HTERT RPE-1 (cell line): ENCODE data around the gene RAPGEF2.
"Not testable (repeated sequence)": the region's sequence is repeated elsewhere in the genome, so short reads cannot be mapped to it uniquely, and the experiment has no call there.

ENCODE experiments used
- in situ Hi-C: fragments of 300-500 bp; cut with MboI; formaldehyde crosslinking; loops from 4 replicates; pipeline ENCODE4 v1.14.3; 2020; ENCODE audit warnings: low sequenced_read_pairs

The RAPGEF2 gene

DNA sequence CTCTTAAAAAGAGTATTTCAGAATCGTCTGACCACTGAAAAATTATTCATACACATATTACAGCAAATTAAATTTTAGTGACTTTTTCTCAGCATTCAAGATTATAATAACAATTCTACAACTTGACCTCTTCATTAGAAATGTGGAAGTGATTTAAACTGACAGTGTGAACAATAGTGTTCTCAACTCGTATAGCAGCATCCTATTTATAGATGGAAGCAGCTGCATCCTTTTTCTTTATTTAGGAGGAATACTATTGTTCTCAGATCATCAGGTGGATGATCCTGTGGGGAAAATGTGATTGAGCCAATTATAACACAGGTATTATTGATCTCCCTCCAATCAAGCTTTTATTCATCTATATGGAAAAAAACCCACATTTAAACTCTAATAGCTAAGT lies 56.7 kb downstream of the RAPGEF2 start:
- in situ Hi-C loops, result no loop called here

DNA sequence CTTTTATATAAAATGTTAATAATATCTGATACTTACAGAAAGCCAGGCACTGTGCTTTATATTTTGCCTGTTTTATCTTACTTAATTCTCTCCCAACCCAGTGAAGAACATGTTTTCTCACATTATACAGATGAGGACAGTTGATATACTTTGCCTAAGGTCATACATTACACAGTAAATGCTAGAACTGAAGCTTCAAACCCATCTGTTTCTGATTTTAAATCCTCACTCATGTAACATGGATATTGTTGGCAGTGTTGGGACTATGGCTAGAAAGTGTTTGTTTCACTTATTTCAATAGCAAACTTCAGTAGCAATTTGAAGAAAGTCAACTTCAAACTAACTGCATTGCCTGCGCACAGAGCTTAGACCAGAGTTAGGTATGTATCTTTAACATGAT lies 57.4 kb downstream of the RAPGEF2 start:
- in situ Hi-C loops, result no loop called here

DNA sequence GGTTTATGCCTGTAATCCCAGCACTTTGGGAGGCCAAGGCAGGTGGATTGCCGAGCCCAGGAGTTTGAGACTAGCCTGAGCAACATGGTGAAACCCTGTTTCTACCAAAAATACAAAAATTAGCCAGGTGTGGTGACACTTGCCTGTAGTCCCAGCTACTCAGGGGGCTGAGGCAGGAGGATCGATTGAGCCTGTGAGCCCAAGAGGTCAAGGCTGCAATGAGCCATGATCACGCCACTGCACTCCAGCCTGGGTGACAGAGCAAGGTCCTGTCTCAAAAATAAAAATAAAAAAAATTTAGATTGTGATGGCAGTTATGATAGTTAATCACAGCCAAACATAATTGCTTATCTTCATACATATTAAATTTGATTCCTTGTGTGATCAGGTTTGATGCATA lies 58.6 kb downstream of the RAPGEF2 start:
- in situ Hi-C loops, result not testable (repeated sequence)

DNA sequence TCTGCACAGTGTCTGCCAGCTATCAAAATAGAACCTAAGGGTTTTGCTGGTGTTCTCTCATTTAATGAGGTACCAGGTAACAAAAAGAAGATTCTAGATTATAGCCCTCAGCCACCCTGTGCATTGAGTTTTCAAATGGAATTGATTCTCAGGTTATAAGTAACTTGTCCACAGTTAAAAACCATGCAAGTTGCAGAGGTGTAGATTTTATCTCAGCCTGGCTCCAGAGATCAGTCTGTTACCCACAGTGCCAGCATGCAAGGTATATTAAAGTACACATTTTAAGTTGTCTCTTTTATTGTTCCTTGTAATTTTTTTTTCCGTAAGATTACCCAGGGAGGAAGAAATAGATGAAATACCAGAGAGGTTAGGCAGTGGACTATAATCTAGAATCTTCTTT lies 59.7 kb downstream of the RAPGEF2 start:
- in situ Hi-C loops, result no loop called here

DNA sequence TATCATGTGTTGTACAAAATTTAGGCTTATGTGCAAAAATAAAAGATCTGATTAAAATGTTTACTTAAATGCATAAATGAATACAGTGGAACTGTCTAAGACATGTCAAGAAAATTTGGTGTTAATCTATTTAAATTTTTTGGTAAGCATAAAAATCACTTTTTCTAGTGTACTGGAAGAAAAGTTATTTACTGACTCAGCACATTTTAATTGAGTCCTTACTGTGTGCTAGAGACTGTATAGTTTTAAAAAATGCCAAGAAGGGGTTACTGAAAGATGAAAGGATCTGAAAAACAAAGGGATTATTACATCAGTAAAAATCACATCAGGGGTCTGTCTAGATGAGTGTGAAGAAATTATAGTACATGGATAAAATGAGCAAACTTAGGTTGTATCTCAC lies 60.6 kb downstream of the RAPGEF2 start:
- in situ Hi-C loops, result no loop called here

DNA sequence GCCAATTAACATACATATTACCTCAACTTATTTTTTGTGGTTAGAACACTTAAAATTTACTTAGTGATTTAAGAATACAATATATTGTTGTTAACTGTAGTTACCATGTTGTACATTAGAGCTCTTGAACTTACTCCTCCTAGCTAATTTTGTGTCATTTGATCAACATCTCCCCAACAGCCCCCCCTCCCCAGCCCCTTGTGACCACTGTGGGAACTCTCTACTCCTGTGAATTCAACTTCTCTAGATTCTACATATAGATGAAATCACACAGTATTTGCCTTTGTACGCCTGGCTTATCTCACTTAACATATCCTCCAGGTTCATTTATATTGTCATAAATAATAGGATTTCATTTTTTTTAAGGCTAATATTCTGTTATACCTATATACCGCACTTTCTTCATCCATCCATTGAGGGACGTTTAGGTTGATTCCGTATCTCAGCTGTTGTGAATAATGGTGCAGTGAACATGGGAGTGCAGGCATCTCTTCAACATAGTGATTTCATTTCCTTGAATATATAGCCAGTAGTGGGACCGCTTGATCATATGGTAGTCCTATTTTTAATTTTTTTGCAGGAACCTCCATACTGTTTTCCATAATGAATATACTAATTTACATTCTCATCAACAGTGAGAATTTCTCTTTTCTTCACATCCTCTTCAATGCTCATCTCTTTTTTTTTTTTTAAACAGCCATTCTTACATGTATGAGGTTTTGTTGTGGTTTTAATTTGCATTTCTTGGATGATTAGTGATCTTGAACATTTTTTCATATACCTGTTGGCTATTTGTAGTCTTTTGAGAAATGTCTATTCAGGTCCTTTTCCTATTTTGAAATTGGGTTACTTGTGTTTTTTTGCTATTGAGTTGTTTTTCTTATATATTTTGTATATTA lies 66.8 kb downstream of the RAPGEF2 start:
- in situ Hi-C loops, result no loop called here

DNA sequence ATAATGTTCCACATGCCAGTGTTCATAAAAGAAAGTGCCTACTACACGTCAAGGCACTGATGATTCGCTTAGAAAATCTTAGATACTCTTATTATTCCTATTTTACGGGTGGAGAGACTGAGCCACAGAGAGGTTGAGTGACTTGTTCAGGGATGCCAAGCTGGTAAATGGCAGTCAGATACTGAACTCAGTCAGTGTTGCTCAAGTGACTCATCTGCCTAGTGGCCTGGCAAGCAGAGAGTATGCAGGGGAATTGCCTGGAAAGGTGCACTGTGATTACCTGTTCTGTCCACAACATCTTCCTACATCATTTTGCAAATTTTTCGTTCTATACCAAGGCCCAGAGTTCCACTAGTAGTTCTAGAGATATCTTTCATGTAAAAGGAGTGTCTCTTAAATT lies 68.4 kb downstream of the RAPGEF2 start:
- in situ Hi-C loops, result no loop called here

DNA sequence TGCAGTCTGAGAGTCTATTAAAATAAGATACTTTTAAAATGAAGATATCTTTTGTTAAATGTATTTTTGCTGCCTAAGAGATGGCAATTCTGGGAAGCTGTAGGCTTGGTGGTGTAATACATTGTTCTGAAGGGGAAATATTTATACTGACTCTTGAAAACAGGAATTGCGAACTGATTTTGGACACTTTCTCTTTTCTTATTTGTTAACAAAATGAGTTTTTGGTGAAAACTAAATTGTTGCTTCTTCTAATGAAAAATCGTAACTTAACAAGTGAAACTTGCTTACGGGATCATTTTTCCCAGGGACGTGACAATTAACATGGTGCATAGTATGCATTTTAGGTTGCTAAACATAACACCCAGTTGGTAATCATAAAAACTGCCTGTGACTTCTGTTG lies 71.0 kb downstream of the RAPGEF2 start:
- in situ Hi-C loops, result no loop called here

DNA sequence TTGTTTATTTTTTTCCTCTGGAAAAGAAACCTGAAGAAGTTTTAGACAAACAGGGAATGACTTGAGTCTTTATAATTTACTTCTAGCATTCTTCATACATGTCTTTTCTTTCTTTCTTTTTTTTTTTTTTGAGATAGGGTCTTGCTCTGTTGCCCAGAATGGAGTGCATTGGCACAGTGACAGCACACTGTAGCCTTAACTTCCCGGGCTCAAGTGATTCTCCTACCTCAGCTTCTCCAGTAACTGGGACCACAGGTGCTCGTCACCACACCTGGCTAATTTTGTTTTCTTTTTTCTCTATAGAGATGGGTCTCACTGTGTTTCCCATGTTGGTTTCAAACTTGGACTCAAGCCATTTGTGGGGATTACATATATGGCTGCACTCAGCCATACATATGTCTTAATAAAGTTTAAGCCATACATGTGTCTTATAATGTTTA lies 71.8 kb downstream of the RAPGEF2 start:
- in situ Hi-C loops, result no loop called here

DNA sequence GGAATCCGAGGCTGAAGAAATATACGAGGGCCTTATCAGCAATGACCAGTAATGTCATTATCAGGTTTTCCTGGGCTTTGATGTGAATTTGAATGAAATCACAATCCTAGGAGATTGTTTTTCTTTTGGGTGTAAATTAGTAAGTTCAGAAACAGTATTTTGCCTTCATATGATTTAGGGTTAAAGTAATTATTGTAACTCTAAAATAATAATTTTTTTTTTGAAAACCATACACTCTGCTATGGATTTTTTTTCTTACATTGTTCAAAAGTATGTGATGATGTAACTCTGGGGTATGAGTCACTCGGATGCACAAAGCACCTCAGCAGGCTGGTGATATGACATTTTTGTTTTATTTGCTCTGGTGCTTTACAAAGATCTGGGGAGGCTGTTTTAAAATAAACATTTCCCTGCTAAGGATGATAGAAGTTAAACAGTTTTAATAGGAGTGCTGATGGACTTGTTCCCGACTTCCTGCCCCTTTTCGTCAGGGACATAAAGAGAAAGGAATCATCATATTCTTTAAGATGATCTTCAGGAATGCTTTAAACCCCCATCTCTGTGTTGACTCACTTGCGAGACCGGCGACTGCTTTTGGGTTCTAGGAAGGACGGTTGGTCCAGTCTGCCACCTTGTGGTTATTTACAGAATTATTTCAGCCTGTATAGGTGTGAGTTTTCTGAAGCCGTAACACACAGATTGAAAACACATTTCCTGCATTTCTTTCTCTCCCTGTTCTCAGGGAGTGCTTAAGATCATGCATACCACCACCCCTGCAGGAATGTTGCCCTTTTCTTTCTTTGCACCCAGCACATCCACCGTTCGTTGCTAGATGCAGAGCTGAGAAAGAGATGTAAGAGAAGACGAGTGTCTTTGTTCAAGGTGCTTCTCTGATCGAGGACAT lies 72.5 kb downstream of the RAPGEF2 start:
- in situ Hi-C loops, result no loop called here

DNA sequence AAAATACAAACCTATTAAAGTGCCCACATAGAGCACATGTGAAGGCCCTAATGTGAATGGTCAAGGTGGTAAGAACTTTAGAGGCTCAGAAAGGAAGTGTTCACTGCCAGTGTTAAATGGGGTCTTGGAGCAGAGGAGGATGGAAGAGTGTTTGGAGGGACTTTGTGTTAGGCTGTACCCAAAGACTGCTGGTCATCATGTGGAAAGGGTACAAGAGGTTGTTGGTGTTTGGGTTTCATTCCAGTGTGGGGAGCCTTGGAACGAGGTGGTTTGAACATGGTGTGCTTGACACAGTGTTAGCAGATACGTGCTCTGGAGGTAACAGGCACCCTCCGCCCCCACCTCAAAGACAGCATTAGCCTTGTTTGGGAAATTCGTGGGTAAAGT lies 73.1 kb downstream of the RAPGEF2 start:
- in situ Hi-C loops, result no loop called here

DNA sequence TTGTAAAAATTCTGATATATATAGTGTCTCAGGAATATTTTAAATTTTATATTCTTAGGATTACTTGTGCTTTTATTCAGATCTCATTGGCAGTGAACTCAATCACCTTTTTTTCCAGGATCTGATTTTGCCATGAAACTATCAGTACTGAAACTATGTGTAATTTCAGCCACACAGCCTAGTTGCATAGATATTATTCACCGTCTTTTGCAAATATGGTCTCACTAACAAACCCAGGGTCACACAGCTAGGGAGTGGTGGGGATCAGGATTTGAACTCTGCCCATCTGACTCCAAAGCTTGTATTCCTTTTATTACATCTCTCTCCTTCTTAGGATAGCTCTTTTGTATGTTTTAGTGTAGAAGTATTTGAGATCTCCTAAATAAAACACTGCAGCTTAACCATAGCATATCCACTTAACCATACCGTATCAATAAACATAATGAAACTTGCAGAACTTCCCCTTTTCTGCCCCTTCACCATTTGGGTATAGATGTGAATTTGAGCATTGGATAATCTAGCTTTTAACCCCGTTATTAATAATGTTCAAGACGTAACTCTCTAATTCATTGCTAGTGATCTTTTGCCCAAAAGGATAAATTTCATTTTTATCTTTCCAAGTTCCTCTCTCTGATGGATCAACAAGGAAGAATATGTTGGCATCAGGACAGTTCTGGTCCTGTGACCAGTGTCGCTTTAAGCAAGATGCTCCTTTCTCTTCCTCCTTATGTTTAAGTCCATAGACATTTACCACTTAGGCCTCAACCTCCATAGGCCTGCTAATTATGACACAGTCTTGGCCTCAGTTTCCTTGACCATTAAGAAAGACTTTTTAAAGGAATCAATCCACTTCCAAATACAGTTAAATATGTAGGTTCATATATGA lies 74.6 kb downstream of the RAPGEF2 start:
- in situ Hi-C loops, result no loop called here

DNA sequence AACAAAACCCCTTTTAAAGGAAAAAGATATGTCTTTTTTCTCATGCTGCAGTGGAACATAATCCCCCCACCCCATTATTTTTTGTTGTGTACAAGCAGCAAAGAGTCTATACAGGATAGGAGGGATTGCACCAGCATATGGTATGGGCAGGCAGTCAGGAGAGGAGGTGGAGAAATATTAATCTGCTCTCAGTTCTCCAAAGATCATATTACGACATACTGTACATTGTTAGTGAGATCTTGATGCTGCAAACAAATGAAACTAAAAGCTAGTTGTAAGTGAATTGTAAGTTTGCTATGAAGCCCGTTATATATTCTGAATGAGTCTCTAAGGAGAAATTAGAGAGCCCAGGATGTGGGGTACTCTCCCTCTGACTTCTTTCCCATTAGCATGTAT lies 75.3 kb downstream of the RAPGEF2 start:
- in situ Hi-C loops, result no loop called here

DNA sequence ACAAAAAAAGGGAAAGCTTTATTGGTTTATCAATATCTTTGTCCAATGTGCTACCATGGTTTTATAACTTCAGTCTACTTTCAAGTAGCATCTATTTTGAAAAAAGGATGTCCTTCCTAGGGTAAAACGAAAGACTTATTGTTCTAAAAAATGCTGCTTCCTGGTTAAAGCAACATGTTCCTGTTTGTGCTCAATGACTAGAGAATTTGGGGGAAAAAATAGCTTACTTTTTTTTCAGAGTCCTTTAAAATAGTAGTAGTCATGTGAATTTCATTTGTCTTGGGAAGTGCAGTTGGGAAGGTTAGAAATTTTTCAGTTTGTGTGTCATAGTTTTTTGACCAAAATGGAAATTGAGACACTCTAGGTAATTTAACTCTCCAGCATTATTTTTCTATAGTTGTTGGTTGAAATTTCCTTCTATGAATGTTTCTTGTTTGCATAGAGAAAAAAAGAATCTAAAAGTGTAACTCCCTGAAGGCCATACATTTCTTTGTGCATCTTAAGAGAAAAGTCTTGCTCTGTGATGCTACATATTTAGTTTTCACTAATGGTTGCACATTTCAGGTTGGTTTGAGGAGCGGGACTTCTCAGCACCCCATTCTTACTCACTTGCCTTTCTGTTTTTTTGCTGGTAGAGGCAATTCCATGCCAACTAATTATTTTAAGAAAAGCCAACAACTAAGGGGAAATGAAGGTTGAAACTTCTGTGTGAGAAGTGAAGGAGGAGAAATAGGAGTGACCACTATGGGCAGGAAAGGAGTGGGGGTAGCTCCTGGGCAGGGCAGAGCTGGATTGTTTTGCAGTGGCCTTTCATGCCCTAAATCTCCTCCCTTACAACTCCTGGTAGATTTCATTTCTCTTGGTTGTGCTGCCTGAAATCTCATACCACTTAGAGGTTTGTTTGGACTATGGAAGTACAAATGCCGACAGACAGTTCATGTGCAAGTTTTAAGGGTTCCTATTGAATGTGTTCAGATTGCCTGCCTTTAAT lies 76.4 kb downstream of the RAPGEF2 start:
- in situ Hi-C loops, result no loop called here

DNA sequence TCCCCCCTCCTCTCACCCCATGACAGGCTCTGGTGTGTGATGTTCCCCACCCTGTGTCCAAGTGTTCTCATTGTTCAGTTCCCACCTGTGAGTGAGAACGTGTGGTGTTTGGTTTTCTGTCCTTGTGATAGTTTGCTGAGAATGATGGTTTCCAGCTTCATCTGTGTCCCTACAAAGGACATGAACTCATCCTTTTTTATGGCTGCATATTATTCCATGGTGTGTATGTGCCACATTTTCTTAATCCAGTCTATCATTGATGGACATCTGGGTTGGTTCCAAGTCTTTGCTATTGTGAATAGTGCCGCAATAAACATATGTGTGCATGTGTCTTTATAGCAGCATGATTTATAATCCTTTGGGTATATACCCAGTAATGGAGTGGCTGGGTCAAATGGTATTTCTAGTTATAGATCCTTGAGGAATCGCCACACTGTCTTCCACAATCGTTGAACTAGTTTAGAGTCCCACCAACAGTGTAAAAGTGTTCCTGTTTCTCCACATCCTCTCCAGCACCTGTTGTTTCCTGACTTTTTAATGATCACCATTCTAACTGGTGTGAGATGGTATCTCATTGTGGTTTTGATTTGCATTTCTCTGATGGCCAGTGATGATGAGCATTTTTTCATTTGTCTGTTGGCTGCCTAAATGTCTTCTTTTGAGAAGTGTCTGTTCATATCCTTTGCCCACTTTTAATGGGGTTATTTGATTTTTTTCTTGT lies 81.2 kb downstream of the RAPGEF2 start:
- in situ Hi-C loops, result not testable (repeated sequence)

DNA sequence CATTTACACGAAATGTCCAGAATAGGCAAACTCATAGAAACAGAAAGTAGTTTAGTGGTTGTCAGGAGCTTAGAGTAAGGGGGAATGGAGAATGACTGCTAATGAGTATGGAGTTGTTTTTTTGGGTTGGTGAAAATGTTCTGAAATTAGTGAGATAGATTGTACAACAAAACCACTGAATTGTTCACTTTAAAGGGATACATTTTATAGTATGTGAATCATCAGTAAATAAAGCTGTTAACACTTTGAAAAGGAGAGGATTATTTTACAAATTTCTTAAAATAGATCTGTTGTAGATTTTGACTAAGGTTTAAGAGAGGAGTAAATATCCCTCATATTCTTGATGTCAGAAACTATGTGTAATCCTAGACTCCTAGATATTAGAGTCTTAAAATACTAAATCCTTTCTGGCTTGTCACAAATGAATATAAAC lies 82.7 kb downstream of the RAPGEF2 start:
- in situ Hi-C loops, result no loop called here

DNA sequence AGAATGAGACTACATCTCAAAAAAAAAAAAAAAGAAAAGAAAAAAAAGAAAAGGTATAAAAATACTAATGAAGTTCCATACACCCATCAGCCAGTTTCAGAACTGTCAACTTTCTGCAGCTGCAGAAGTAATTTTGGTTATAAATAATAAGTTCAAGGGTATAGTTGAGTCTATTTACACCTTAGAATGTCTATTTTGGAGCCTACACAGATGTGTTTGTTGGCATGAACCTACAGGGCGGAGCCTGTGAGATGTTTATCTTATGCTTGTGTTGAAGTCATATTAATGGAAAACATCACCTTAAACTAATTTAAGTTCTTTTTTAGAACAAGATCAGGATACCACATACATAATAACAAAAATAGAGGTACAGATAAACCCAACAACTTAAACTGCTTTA lies 85.8 kb downstream of the RAPGEF2 start:
- in situ Hi-C loops, result no loop called here

DNA sequence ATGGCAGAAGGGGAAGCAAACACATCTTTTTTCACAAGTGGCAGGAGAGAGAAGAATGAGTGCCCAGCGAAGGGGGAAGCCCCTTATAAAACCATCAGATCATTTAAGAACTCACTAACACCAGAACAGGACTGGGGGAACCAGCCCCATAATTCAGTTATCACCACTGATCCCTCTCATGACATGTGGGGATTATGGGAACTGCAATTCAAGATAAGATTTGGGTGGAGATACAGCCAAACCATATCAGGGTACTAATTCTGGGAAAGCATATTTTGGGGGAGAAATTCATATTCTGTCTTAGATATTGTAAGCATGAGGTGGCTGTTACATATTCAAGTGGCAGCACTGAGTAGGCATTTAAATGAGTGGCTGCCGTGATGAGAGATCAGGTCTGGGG lies 87.8 kb downstream of the RAPGEF2 start:
- in situ Hi-C loops, result no loop called here

DNA sequence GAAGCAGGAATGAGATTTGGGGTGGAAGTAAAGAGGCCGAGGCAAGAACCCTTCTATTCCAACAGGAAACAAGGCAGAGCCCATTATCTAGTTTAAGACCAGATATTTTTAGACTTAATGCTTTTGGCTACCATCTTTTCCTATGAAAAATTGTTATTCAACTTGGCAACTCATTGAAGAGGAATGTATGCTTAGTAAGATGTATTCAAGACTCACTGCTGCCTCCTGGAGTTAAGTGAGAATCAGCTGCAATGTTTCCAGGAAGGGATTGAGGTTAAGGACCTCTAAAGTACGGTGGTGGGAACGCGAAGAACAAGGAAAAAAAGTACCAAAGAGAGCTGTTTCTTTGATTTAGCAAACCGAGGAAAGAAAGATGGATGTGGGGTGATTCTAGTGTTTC lies 89.1 kb downstream of the RAPGEF2 start:
- in situ Hi-C loops, result no loop called here
